ENCODE data around the gene MX1. TPM values are rescaled to one million over a fixed set of nuclear protein-coding genes. Genes with fewer than 3 reads are reported as not detected.

Gene MX1
- total RNA-seq, 1 donor: 33.3 TPM

DNA sequence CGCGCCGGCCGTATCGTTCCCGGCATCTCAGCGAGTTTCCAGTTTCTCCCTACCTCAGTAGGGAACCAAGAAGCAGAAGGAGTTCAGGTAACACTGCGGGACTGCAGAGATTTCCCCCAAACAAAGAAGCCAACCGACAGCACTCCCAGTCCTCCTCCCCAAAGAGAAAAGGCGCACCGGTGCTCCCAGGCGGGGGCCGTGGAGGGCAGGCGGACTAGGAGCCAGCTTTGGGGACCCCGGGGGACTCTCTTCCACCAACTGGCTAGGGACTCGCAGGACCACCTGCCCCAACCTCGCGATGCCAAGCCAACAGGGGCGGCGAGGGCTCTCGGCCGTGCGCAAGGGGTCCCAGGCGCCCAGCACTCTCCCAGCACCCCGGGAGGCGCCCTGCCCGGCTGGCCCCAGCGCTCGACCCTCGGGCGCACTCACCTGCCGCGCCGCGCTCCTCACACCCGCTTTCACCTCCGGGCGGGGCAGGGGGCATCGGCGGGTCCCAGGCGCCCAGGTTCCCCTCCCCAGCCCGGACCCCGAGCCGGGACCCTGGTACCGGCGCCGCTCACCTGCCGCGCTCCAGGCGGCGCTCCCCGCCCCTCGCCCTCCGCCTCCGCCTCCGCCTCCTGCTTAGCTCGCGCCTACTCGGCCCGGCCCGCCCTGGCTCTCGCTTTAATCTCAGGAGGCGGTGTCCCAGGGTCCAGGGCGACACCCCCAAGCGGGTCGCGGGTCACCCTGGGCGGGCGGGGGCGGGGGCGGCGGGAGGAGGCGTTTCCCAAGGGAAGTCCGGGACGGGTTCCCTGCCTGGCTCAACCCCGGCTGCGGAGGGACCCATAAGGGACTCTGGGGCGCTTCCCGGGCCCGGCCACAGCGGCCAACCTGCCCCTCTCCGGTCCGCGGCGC, 81.7 kb downstream of the MX1 start, which contains the start of gene TMPRSS2:
Gene TMPRSS2 (minus strand): TSS at position 638 of the 894 bp plus-strand sequence. CDS start 10,025 bp downstream, outside the sequence.
- no peak within 1 kb of the TSS for H3K27ac ChIP-seq (ENCODE audit: low read depth, low read length)
- H3K79me2 ChIP-seq (ENCODE audit: insufficient read depth, low read length): no peaks in the 10 kb centered on the region
- H3K4me1 ChIP-seq (ENCODE audit: insufficient read depth, low read length): no peaks in the 10 kb centered on the region
- H3K4me3 ChIP-seq (ENCODE audit: insufficient read depth, low read length): no peak within 1 kb of the TSS
- no peak within 1 kb of the TSS for H3K4me2 ChIP-seq (ENCODE audit: insufficient read depth, low read length)
- peak; percentile 84 for DNase-seq (ENCODE audit: insufficient read length, low spot score, missing footprints)
- TF ChIP-seq, protein P1, sequence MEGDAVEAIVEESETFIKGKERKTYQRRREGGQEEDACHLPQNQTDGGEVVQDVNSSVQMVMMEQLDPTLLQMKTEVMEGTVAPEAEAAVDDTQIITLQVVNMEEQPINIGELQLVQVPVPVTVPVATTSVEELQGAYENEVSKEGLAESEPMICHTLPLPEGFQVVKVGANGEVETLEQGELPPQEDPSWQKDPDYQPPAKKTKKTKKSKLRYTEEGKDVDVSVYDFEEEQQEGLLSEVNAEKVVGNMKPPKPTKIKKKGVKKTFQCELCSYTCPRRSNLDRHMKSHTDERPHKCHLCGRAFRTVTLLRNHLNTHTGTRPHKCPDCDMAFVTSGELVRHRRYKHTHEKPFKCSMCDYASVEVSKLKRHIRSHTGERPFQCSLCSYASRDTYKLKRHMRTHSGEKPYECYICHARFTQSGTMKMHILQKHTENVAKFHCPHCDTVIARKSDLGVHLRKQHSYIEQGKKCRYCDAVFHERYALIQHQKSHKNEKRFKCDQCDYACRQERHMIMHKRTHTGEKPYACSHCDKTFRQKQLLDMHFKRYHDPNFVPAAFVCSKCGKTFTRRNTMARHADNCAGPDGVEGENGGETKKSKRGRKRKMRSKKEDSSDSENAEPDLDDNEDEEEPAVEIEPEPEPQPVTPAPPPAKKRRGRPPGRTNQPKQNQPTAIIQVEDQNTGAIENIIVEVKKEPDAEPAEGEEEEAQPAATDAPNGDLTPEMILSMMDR (IDR thresholded peaks at IDR 0.05; ENCODE audit: extremely low read depth, low read depth, low read length): no peak
- H4K20me1 ChIP-seq (ENCODE audit: insufficient read depth, low read length): no peaks in the 10 kb centered on the region
- peaks cover 41% of the 10 kb centered on the region for H3K27me3 ChIP-seq (ENCODE audit: insufficient read depth, low read length)
- H3K36me3 ChIP-seq (ENCODE audit: insufficient read depth, low read length): no peaks in the 10 kb centered on the region
- H3K9me3 ChIP-seq (ENCODE audit: low read depth, low read length): no peaks in the 10 kb centered on the region
- no peak within 1 kb of the TSS for H2AFZ ChIP-seq (ENCODE audit: low read length)

DNA sequence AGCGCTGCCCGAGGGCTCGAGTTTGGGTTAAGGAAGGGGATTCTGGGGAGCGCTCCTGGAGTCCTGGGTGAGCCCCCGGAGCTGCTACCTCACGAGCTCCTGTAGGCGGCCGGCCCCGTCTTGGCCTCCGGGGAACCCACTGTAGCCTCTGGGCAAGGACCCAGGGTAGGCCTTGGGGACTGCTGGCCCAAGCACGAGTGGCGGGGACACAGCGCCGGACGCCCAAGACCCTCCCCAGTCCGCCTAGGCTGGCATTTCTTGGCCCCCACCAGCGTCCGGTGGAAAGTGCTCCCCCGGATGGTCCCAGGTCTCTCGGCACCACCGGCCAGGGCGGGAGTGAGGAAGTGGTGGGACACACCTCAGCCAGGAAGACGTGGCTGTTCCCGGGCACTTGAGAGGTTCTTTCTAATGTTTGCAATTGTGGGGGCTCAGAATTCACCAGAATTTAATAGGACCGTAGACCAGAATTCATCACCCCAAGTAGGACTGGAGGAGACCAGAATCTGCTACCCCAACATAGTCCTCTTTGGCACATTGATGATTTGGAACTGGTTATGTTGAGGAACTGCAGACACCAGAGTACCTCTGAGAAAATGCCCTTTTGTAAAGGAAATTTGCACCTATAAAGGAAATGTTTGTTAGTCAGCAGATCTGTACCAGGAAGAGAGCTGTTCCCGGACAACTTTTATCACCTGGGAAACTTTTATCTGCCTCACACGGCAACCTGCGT, 82.5 kb downstream of the MX1 start:
- TF ChIP-seq, protein P1 (IDR thresholded peaks at IDR 0.05; ENCODE audit: extremely low read depth, low read depth, low read length): no peak
- H3K4me1 ChIP-seq (ENCODE audit: insufficient read depth, low read length): no peaks in the 10 kb centered on the region
- no peaks in the 10 kb centered on the region for H3K9me3 ChIP-seq (ENCODE audit: low read depth, low read length)
- no peak overlapping the region for H3K4me3 ChIP-seq (ENCODE audit: insufficient read depth, low read length)
- H3K4me2 ChIP-seq (ENCODE audit: insufficient read depth, low read length): no peak overlapping the region
- peaks cover 41% of the 10 kb centered on the region for H3K27me3 ChIP-seq (ENCODE audit: insufficient read depth, low read length)
- no peaks in the 10 kb centered on the region for H3K36me3 ChIP-seq (ENCODE audit: insufficient read depth, low read length)
- H3K79me2 ChIP-seq (ENCODE audit: insufficient read depth, low read length): no peaks in the 10 kb centered on the region
- no peaks in the 10 kb centered on the region for H4K20me1 ChIP-seq (ENCODE audit: insufficient read depth, low read length)
- H2AFZ ChIP-seq (ENCODE audit: low read length): no peak overlapping the region
- no peak overlapping the region for H3K27ac ChIP-seq (ENCODE audit: low read depth, low read length)
- DNase-seq (ENCODE audit: insufficient read length, low spot score, missing footprints): peak; percentile 45

Other genes starting within 250 kb of the MX1 start
- not detected in 2 replicates for gene FAM3B, start 109.4 kb upstream of the MX1 start, total RNA-seq
- gene MX2, start 64.2 kb upstream of the MX1 start, total RNA-seq: 12.4 and 14.5 TPM in 2 replicates
- under 0.01 TPM in 1 of 2 replicates, not detected in the other for gene TMPRSS2, start 81.9 kb downstream of the MX1 start, total RNA-seq